ENCODE measurements around the gene TOR1AIP2. TPM values are rescaled to one million over a fixed set of nuclear protein-coding genes. Genes with fewer than 3 reads are reported as not detected.
"Not testable (repeated sequence)": the region's sequence is repeated elsewhere in the genome, so short reads cannot be mapped to it uniquely, and the experiment has no call there.

The TOR1AIP2 gene
- polyA plus RNA-seq, 1 of the 3 experiments (the other 2 are of a cell fraction): 12.7 TPM

DNA sequence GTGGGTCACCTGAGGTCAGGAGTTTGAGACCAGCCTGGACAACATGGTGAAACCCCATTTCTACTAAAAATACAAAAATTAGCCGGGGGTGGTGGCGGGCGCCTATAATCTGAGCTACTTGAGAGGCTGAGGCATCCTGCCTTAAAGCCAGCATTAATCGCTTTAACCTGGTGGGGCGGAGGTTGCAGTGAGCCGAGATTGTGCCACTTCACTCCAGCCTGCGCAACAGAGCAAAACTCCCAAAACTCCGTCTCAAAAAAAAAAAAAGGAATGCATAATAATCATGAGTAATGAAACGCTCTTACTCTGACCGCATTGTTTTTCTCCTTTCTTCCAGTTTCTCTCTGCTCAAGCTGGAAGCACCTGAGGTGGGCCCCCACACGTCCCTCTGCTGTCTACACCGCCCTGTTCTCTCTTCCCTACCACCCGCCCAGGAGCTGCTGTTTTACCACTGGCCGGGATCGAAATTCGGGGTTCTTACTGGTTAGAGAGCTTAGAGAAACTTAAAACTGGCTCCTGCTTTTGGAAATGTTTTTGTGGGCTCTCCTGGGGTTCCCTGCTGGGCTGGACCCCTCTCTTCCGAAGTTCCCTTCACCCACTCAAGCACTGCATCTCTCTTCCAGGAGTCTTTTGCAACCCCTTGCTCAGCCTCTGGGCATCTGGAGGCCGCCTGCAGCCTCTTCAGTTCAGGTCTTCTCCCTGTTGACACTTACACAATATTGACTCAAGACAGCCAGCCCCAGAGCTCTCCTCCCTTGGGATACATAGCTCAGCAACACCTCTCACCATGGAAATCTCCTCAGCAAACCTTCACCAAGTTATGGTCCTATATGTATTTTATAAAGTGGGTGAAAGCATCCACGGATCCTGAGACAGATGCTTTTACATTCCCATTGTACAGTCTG is 72.1 kb downstream of the TOR1AIP2 start:
- DNase-seq: no peak
- POLR2A ChIA-PET: interaction anchor here (0.9 kb wide), 2 partner anchors 97 to 99 kb away, joined by 4 read pairs; no protein-coding TSS in a partner anchor

DNA sequence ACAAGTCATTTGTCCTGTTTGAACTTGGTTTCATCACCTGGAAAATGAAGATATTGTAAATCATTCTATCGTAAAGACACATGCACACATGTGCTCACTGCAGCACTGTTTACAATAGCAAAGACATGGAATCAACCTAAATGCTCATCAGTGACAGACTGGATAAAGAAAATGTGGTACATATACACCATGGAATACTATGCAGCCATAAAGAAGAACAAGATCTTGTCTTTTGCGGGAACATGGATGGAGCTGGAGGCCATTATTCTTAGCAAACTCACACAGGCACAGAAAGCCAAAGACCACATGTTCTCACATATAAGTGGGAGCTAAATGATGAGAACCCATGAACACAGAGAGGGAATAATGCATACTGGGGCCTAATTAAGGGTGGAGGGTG is 73.2 kb downstream of the TOR1AIP2 start:
- WGBS (ENCODE audit: low lambda C conversion rate): 92% methylated on average over 2 of the region's 2 CpGs
- H4K20me1 ChIP-seq (ENCODE audit: insufficient read depth); H3K9me3 ChIP-seq; H3K4me3 ChIP-seq (ENCODE audit: low read depth in 2 of 2, low read length in 1 of 2); H2AFZ ChIP-seq (ENCODE audit: low read depth); H3K27me3 ChIP-seq (ENCODE audit: insufficient read depth); H3K27ac ChIP-seq (ENCODE audit: low read depth in 2 of 2, low read length in 1 of 2); H3K9me2 ChIP-seq; H3K4me2 ChIP-seq; H3F3A ChIP-seq (replicated peaks; ENCODE audit: insufficient read depth); H3K36me3 ChIP-seq (replicated peaks in 1 of 2; ENCODE audit: control insufficient read depth in 1 of 2, insufficient read depth in 2 of 2, low read length in 1 of 2); H3K79me2 ChIP-seq (ENCODE audit: insufficient read depth); H3K9ac ChIP-seq; DNase-seq: not testable (repeated sequence)
- peaks cover 0 to 51% of the 10 kb centered on the region in 2 experiments; a peak in 1 of 4 replicates for H3K4me1 ChIP-seq (ENCODE audit: control insufficient read depth in 1 of 2, insufficient read depth in 2 of 2, low read depth in 1 of 2, low read length in 1 of 2)
- CTCF ChIA-PET: interaction anchor here (3.3 to 20.9 kb wide), 2 partner anchors 10 to 97 kb away, joined by 26 to 862 read pairs; no protein-coding TSS in a partner anchor
- POLR2A ChIA-PET: interaction anchor here (0.8 kb wide), 1 partner anchor 9 kb away, joined by 3 read pairs; no protein-coding TSS in a partner anchor

More for the DNA sequence above, 72.1 kb downstream of the TOR1AIP2 start:
- CTCF ChIA-PET: interaction anchor here (3.3 to 20.9 kb wide), 2 partner anchors 9 to 98 kb away, joined by 26 to 862 read pairs; no protein-coding TSS in a partner anchor
- no peak overlapping the region for H3K4me2 ChIP-seq
- WGBS (ENCODE audit: low lambda C conversion rate): 74% methylated on average over 19 of the region's 19 CpGs
- no peaks in the 10 kb centered on the region for H3K9me3 ChIP-seq
- no peaks in the 10 kb centered on the region for H4K20me1 ChIP-seq (ENCODE audit: insufficient read depth)
- H3K27ac ChIP-seq (ENCODE audit: low read depth in 2 of 2, low read length in 1 of 2): peak overlapping the region in 1 of 2 experiments; percentile 54; a peak in 1 of 4 replicates
- H3K9ac ChIP-seq: no peak overlapping the region
- H3F3A ChIP-seq (replicated peaks; ENCODE audit: insufficient read depth): no peaks in the 10 kb centered on the region
- no peaks in the 10 kb centered on the region for H3K79me2 ChIP-seq (ENCODE audit: insufficient read depth)
- no peaks in the 10 kb centered on the region for H3K36me3 ChIP-seq (replicated peaks in 1 of 2; ENCODE audit: control insufficient read depth in 1 of 2, insufficient read depth in 2 of 2, low read length in 1 of 2)
- no peak overlapping the region for H2AFZ ChIP-seq (ENCODE audit: low read depth)
- peaks cover 0 to 52% of the 10 kb centered on the region in 2 experiments; a peak in 1 of 4 replicates for H3K4me1 ChIP-seq (ENCODE audit: control insufficient read depth in 1 of 2, insufficient read depth in 2 of 2, low read depth in 1 of 2, low read length in 1 of 2)
- peaks cover 5% of the 10 kb centered on the region; the same call in 1 of the 2 replicates for H3K27me3 ChIP-seq (ENCODE audit: insufficient read depth)
- TF ChIP-seq, protein P1, sequence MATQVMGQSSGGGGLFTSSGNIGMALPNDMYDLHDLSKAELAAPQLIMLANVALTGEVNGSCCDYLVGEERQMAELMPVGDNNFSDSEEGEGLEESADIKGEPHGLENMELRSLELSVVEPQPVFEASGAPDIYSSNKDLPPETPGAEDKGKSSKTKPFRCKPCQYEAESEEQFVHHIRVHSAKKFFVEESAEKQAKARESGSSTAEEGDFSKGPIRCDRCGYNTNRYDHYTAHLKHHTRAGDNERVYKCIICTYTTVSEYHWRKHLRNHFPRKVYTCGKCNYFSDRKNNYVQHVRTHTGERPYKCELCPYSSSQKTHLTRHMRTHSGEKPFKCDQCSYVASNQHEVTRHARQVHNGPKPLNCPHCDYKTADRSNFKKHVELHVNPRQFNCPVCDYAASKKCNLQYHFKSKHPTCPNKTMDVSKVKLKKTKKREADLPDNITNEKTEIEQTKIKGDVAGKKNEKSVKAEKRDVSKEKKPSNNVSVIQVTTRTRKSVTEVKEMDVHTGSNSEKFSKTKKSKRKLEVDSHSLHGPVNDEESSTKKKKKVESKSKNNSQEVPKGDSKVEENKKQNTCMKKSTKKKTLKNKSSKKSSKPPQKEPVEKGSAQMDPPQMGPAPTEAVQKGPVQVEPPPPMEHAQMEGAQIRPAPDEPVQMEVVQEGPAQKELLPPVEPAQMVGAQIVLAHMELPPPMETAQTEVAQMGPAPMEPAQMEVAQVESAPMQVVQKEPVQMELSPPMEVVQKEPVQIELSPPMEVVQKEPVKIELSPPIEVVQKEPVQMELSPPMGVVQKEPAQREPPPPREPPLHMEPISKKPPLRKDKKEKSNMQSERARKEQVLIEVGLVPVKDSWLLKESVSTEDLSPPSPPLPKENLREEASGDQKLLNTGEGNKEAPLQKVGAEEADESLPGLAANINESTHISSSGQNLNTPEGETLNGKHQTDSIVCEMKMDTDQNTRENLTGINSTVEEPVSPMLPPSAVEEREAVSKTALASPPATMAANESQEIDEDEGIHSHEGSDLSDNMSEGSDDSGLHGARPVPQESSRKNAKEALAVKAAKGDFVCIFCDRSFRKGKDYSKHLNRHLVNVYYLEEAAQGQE (IDR thresholded peaks at IDR 0.05; ENCODE audit: low read depth, low read length): no peak
- no peak for TF ChIP-seq RXRA (IDR thresholded peaks at IDR 0.05; ENCODE audit: borderline replicate concordance, low read depth)
- H3K9me2 ChIP-seq: no peaks in the 10 kb centered on the region
- no peak overlapping the region for H3K4me3 ChIP-seq (ENCODE audit: low read depth in 2 of 2, low read length in 1 of 2)

DNA sequence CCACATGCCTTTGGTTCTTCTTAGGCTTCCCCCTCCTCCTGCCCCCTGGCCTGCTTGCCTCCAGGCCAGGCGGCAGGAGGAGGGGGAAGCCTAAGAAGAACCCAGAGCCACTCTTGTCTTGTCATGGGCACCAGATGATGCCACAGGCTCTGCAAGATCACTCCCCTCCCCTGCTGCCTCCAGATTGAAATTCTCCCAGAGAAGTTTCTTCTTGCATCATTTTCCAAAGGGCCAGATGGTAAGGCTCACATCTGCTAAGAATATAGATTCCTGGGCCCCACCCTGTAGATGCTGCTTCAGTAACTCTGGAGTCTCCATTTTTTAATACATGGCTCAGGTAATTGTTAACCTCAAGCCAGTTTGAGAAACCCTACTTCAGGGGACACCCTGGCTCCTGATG is 73.7 kb downstream of the TOR1AIP2 start:
- Histone ChIP-seq H3K27ac (ENCODE audit: low read depth in 2 of 2, low read length in 1 of 2) (no peak overlapping the region; a peak in 1 of 4 replicates), H3K4me1 (ENCODE audit: control insufficient read depth in 1 of 2, insufficient read depth in 2 of 2, low read depth in 1 of 2, low read length in 1 of 2) (peaks cover 0 to 52% of the 10 kb centered on the region in 2 experiments; a peak in 1 of 4 replicates), H3K36me3 (replicated peaks in 1 of 2; ENCODE audit: control insufficient read depth in 1 of 2, insufficient read depth in 2 of 2, low read length in 1 of 2) (no peaks in the 10 kb centered on the region), H3K9ac (no peak overlapping the region), H3K79me2 (ENCODE audit: insufficient read depth) (no peaks in the 10 kb centered on the region), H3K4me3 (ENCODE audit: low read depth in 2 of 2, low read length in 1 of 2) (no peak overlapping the region), H3F3A (replicated peaks; ENCODE audit: insufficient read depth) (no peaks in the 10 kb centered on the region), H3K27me3 (ENCODE audit: insufficient read depth) (no peaks in the 10 kb centered on the region; the same call in 1 of the 2 replicates), H2AFZ (ENCODE audit: low read depth) (no peak overlapping the region), H3K4me2 (no peak overlapping the region), H4K20me1 (ENCODE audit: insufficient read depth) (no peaks in the 10 kb centered on the region), H3K9me2 (no peaks in the 10 kb centered on the region), H3K9me3 (no peaks in the 10 kb centered on the region)
- DNase-seq: no peak
- POLR2A ChIA-PET: no interaction called here
- CTCF ChIA-PET: interaction anchor here (3.3 to 20.9 kb wide), 2 partner anchors 11 to 96 kb away, joined by 26 to 862 read pairs; no protein-coding TSS in a partner anchor
- 50% methylated on average over 1 of the region's 1 CpG for WGBS (ENCODE audit: low lambda C conversion rate)
- TF ChIP-seq YY1 (IDR thresholded peaks at IDR 0.05; ENCODE audit: low read depth) (no peak), TAF1 (IDR thresholded peaks at IDR 0.05; ENCODE audit: borderline replicate concordance, low read depth, low read length) (no peak), RFX5 (IDR thresholded peaks at IDR 0.05; ENCODE audit: low read length) (no peak), CHD2 (IDR thresholded peaks at IDR 0.05; ENCODE audit: low read length, partially characterized antibody) (no peak), EP300 (IDR thresholded peaks at IDR 0.05; ENCODE audit: borderline replicate concordance in 1 of 2, low read depth in 1 of 2, low read length in 1 of 2) (no peak), ELF1 (IDR thresholded peaks at IDR 0.05) (no peak), POLR2AphosphoS5 (IDR thresholded peaks at IDR 0.05; ENCODE audit: low read depth, low read length) (no peak)
- TF ChIP-seq, protein P2, sequence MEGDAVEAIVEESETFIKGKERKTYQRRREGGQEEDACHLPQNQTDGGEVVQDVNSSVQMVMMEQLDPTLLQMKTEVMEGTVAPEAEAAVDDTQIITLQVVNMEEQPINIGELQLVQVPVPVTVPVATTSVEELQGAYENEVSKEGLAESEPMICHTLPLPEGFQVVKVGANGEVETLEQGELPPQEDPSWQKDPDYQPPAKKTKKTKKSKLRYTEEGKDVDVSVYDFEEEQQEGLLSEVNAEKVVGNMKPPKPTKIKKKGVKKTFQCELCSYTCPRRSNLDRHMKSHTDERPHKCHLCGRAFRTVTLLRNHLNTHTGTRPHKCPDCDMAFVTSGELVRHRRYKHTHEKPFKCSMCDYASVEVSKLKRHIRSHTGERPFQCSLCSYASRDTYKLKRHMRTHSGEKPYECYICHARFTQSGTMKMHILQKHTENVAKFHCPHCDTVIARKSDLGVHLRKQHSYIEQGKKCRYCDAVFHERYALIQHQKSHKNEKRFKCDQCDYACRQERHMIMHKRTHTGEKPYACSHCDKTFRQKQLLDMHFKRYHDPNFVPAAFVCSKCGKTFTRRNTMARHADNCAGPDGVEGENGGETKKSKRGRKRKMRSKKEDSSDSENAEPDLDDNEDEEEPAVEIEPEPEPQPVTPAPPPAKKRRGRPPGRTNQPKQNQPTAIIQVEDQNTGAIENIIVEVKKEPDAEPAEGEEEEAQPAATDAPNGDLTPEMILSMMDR (IDR thresholded peaks at IDR 0.05): no peak
- TF ChIP-seq, protein P3, sequence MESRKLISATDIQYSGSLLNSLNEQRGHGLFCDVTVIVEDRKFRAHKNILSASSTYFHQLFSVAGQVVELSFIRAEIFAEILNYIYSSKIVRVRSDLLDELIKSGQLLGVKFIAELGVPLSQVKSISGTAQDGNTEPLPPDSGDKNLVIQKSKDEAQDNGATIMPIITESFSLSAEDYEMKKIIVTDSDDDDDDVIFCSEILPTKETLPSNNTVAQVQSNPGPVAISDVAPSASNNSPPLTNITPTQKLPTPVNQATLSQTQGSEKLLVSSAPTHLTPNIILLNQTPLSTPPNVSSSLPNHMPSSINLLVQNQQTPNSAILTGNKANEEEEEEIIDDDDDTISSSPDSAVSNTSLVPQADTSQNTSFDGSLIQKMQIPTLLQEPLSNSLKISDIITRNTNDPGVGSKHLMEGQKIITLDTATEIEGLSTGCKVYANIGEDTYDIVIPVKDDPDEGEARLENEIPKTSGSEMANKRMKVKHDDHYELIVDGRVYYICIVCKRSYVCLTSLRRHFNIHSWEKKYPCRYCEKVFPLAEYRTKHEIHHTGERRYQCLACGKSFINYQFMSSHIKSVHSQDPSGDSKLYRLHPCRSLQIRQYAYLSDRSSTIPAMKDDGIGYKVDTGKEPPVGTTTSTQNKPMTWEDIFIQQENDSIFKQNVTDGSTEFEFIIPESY (IDR thresholded peaks at IDR 0.05; ENCODE audit: borderline replicate concordance, low read depth): no peak

Data from SK-N-SH (cell line).